WI38 (cell line): ENCODE data around the gene NOS1AP.
"Not testable (repeated sequence)": the region's sequence is repeated elsewhere in the genome, so short reads cannot be mapped to it uniquely, and the experiment has no call there.

Experiments
- H3K4me3 ChIP-seq: 2 replicates; pipeline ENCODE4 v1.5.1; 2011; ENCODE audit warnings: low read depth, mild to moderate bottlenecking, control low read depth, low read length
- TF ChIP-seq, protein P1 (sequence below): IDR thresholded peaks from 2 replicates; pipeline ENCODE4 v1.5.1; 2012; ENCODE audit warnings: low read depth, mild to moderate bottlenecking, control low read depth, low read length

Gene NOS1AP

DNA sequence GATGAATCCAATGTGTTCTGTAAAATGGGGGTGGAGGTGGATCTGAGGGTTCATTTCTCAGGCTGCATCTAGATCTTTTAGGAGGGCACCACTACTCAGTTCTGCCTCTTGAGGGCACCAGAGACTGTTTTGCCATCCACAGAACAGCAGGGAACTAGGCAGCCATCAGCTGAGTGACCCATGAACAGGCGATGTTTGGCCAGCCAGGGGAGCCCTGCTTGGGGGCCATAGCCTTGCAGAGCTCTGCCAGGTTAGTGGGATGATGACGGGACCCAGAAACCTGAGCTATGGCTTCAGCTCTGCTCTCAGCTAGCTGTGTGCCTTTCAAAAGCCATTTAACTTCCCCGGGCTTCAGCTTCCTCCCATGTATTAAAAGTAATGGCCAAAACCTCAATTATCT lies 13.4 kb upstream of the NOS1AP start:
- no peak overlapping the region for H3K4me3 ChIP-seq
- TF ChIP-seq, protein P1, sequence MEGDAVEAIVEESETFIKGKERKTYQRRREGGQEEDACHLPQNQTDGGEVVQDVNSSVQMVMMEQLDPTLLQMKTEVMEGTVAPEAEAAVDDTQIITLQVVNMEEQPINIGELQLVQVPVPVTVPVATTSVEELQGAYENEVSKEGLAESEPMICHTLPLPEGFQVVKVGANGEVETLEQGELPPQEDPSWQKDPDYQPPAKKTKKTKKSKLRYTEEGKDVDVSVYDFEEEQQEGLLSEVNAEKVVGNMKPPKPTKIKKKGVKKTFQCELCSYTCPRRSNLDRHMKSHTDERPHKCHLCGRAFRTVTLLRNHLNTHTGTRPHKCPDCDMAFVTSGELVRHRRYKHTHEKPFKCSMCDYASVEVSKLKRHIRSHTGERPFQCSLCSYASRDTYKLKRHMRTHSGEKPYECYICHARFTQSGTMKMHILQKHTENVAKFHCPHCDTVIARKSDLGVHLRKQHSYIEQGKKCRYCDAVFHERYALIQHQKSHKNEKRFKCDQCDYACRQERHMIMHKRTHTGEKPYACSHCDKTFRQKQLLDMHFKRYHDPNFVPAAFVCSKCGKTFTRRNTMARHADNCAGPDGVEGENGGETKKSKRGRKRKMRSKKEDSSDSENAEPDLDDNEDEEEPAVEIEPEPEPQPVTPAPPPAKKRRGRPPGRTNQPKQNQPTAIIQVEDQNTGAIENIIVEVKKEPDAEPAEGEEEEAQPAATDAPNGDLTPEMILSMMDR = peak; percentile 87

- TF ChIP-seq, protein P1 = no peak
- H3K4me3 ChIP-seq = no peak overlapping the region
Observed at GRCh38 chr1:162056579-162056978, 12.9 kb upstream of the NOS1AP start.

DNA sequence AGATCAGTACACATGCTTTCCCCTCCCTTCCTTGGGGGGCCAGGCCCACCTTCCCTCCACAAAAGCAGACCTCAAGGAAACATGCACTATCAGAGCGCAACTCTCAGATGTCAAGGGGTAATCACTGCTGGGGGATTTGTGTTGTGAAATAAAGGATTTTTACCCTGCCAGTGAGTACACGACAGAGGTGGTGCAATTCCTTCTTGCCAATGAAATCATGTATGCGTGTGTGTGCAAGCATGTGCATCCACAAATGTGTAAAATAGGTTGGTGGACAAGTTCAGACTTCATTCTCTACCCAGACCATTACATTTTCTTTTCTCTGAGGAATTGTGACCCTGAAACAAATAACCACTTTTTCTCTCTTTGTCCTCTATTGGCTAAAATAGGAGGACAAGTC lies 9.8 kb upstream of the NOS1AP start:
- TF ChIP-seq, protein P1 = no peak

DNA sequence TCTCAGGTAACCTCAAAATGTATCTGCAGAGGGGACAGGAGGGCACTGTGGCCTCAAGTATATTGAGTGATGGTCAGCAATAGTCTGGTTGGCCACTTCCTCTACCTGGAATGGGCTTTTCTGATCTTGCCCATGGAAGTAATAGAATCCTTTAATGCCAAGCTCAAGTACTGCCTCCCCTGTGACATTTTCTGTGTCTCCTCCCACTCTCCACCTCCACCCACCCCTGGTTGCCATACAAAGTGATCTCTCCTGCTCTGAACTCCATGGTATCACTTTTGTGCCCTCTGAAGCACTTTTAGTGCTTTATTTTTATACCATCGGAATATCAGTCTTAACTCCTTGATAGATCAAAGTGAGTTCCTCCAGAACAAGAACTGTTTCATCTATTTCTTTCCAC lies 9.2 kb upstream of the NOS1AP start:
- TF ChIP-seq, protein P1 = no peak
- no peak overlapping the region for H3K4me3 ChIP-seq

More for the DNA sequence above, 9.8 kb upstream of the NOS1AP start:
- H3K4me3 ChIP-seq = no peak overlapping the region

DNA sequence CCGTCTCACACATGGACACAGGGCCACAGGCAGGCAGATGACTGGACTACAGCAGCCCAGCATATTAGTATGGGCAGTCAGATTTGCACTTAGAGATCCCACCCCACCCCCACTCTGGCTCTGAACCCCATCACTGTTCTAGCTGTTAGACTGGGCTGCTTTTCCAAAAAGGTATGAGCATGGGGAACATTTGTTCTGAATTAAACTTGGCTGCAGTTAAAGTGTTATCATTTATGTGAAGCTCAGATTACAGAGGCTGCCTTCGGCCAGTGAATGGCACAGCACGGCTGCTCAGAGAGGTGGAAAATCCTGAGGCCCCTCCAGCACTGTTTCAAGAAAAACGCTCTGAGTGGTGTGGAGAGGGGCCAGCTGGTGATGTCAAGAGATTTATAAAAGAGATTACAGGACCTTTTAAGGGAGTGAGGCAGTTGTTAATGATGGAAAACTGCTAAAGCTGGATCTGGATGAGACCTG lies 6.9 kb upstream of the NOS1AP start:
- no peak overlapping the region for H3K4me3 ChIP-seq
- TF ChIP-seq, protein P1 = no peak

GRCh38 chr1:162065016-162065415 lies 4.5 kb upstream of the NOS1AP start:
- TF ChIP-seq, protein P1 = no peak
- H3K4me3 ChIP-seq = no peak overlapping the region

- not testable (repeated sequence) for H3K4me3 ChIP-seq
Observed at GRCh38 chr1:162066836-162067235, 2.7 kb upstream of the NOS1AP start.

DNA sequence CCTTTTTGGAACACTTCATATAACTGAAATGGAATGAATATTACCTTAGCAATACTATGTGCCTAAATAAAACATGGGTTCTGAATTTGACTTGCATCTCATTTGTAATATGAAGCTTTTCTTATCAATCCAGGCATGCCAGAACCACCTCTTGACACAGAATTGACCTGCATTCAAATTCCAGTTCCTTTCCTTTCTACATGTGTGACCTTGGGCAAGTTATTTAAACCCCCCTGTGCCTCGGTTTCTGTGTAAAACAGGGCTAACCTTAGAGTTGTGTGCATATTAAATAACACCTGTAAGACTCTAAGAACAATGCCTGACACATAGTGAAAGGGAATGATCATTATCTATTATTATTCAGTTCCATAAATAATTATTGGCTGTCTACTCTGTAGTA lies 2.0 kb upstream of the NOS1AP start:
- H3K4me3 ChIP-seq = no peak overlapping the region
- TF ChIP-seq, protein P1 = no peak
